Loucy (cell line): ENCODE results near the gene CAPN8.

Experiments
- H2AFZ ChIP-seq: fragments of 200-600 bp; sonication (generic); 2 replicates; pipeline ENCODE4 v1.6.0; 2016; ENCODE audit warnings: antibody characterized with exemption, mild to moderate bottlenecking, low read length, moderate library complexity
- H3F3A ChIP-seq: fragments of 200-600 bp; 2 replicates; pipeline ENCODE4 v1.6.0; 2016; ENCODE audit warnings: antibody characterized with exemption, low read depth, mild to moderate bottlenecking
- H3K27me3 ChIP-seq: fragments of 200-600 bp; sonication (generic); 2 replicates; pipeline ENCODE4 v1.6.1; 2014; ENCODE audit warnings: low read length, mild to moderate bottlenecking; ENCODE audit not compliant: insufficient read depth, poor library complexity, severe bottlenecking
- H3K36me3 ChIP-seq: fragments of 200-600 bp; sonication (generic); 2 replicates; pipeline ENCODE4 v1.6.1; 2016; ENCODE audit warnings: low read length; ENCODE audit not compliant: insufficient read depth
- H3K4me1 ChIP-seq: fragments of 200-600 bp; sonication (generic); 2 replicates; pipeline ENCODE4 v1.5.1; 2014; ENCODE audit warnings: low read length, mild to moderate bottlenecking; ENCODE audit not compliant: insufficient read depth, poor library complexity, severe bottlenecking
- H3K4me2 ChIP-seq: fragments of 200-600 bp; sonication (generic); 2 replicates; pipeline ENCODE4 v1.6.0; 2014; ENCODE audit warnings: antibody characterized with exemption, low read length, low read depth, mild to moderate bottlenecking; ENCODE audit not compliant: poor library complexity, severe bottlenecking
- H3K4me3 ChIP-seq: fragments of 200-600 bp; sonication (generic); 2 replicates; pipeline ENCODE4 v1.5.1; 2014; ENCODE audit warnings: low read length, mild to moderate bottlenecking, mixed read lengths; ENCODE audit not compliant: poor library complexity, severe bottlenecking
- H3K79me2 ChIP-seq: fragments of 200-600 bp; sonication (generic); 2 replicates; pipeline ENCODE4 v1.6.1; 2014; ENCODE audit warnings: low read length; ENCODE audit not compliant: insufficient read depth
- H3K9ac ChIP-seq: fragments of 200-600 bp; sonication (generic); 2 replicates; pipeline ENCODE4 v1.6.0; 2014; ENCODE audit warnings: mild to moderate bottlenecking, low read depth, low read length, moderate library complexity; ENCODE audit not compliant: poor library complexity, severe bottlenecking
- H3K9me2 ChIP-seq: fragments of 200-600 bp; sonication (generic); replicated peaks from 2 replicates; pipeline ENCODE4 v1.6.1; 2016; ENCODE audit warnings: low read depth, low read length, mixed read lengths
- H3K9me3 ChIP-seq: fragments of 200-600 bp; sonication (generic); 2 replicates; pipeline ENCODE4 v1.6.1; 2014; ENCODE audit warnings: mild to moderate bottlenecking, antibody characterized with exemption, low read length, low read depth; ENCODE audit not compliant: insufficient read depth
- H4K20me1 ChIP-seq: fragments of 200-600 bp; sonication (generic); 2 replicates; pipeline ENCODE4 v1.6.0; 2014; ENCODE audit warnings: antibody characterized with exemption, low read length, mild to moderate bottlenecking; ENCODE audit not compliant: insufficient read depth, poor library complexity, severe bottlenecking
- EZH2phosphoT487 ChIP-seq: fragments of 200-600 bp; IDR thresholded peaks from 2 replicates; pipeline ENCODE4 v1.6.1; 2018; ENCODE audit warnings: antibody characterized with exemption, mild to moderate bottlenecking, moderate library complexity, borderline replicate concordance
- TF ChIP-seq, protein P1 (sequence below): fragments of 200-600 bp; sonication (generic); conservative IDR thresholded peaks from 2 replicates; pipeline ENCODE4 v1.5.1; 2014; ENCODE audit warnings: mild to moderate bottlenecking, antibody characterized with exemption, low read length

Gene CAPN8

GRCh38 chr1:223535319-223535718, 130.2 kb downstream of the CAPN8 start:
- TF ChIP-seq, protein P1, sequence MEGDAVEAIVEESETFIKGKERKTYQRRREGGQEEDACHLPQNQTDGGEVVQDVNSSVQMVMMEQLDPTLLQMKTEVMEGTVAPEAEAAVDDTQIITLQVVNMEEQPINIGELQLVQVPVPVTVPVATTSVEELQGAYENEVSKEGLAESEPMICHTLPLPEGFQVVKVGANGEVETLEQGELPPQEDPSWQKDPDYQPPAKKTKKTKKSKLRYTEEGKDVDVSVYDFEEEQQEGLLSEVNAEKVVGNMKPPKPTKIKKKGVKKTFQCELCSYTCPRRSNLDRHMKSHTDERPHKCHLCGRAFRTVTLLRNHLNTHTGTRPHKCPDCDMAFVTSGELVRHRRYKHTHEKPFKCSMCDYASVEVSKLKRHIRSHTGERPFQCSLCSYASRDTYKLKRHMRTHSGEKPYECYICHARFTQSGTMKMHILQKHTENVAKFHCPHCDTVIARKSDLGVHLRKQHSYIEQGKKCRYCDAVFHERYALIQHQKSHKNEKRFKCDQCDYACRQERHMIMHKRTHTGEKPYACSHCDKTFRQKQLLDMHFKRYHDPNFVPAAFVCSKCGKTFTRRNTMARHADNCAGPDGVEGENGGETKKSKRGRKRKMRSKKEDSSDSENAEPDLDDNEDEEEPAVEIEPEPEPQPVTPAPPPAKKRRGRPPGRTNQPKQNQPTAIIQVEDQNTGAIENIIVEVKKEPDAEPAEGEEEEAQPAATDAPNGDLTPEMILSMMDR: no peak
- TF ChIP-seq EZH2phosphoT487: no peak
- Histone ChIP-seq H3F3A (no peaks in the 10 kb centered on the region), H3K27me3 (no peaks in the 10 kb centered on the region), H3K79me2 (no peaks in the 10 kb centered on the region), H3K9me2 (no peaks in the 10 kb centered on the region), H3K4me1 (no peaks in the 10 kb centered on the region), H3K4me2 (no peak overlapping the region), H3K9ac (no peak overlapping the region), H4K20me1 (no peaks in the 10 kb centered on the region), H3K4me3 (no peak overlapping the region), H2AFZ (no peak overlapping the region), H3K36me3 (no peaks in the 10 kb centered on the region), H3K9me3 (no peaks in the 10 kb centered on the region)

- Histone ChIP-seq H3K9me3 (no peaks in the 10 kb centered on the region), H3K4me2 (no peak overlapping the region), H3K36me3 (no peaks in the 10 kb centered on the region), H2AFZ (no peak overlapping the region), H3K27me3 (no peaks in the 10 kb centered on the region), H3K9me2 (no peaks in the 10 kb centered on the region), H3K79me2 (no peaks in the 10 kb centered on the region), H3K4me1 (no peaks in the 10 kb centered on the region), H3K4me3 (no peak overlapping the region), H3F3A (no peaks in the 10 kb centered on the region), H4K20me1 (no peaks in the 10 kb centered on the region), H3K9ac (no peak overlapping the region)
- no peak for TF ChIP-seq EZH2phosphoT487
- TF ChIP-seq, protein P1: no peak
These were observed 130.8 kb downstream of the CAPN8 start for GRCh38 chr1:223534677-223535076.

GRCh38 chr1:223533708-223534107, 131.8 kb downstream of the CAPN8 start:
- Histone ChIP-seq H3K9me3 (no peaks in the 10 kb centered on the region), H3K4me1 (no peaks in the 10 kb centered on the region), H3K4me3 (no peak overlapping the region), H3K27me3 (no peaks in the 10 kb centered on the region), H3F3A (no peaks in the 10 kb centered on the region), H2AFZ (no peak overlapping the region), H3K79me2 (no peaks in the 10 kb centered on the region), H3K36me3 (no peaks in the 10 kb centered on the region), H3K9ac (no peak overlapping the region), H4K20me1 (no peaks in the 10 kb centered on the region), H3K9me2 (no peaks in the 10 kb centered on the region), H3K4me2 (no peak overlapping the region)
- TF ChIP-seq, protein P1: no peak
- no peak for TF ChIP-seq EZH2phosphoT487
